ENCODE measurements around the gene KAT14.
A peak's percentile ranks its signal among the peaks of the same experiment; 100 is the strongest.
"Not testable (repeated sequence)": the region's sequence is repeated elsewhere in the genome, so short reads cannot be mapped to it uniquely, and the experiment has no call there.

Gene KAT14

DNA sequence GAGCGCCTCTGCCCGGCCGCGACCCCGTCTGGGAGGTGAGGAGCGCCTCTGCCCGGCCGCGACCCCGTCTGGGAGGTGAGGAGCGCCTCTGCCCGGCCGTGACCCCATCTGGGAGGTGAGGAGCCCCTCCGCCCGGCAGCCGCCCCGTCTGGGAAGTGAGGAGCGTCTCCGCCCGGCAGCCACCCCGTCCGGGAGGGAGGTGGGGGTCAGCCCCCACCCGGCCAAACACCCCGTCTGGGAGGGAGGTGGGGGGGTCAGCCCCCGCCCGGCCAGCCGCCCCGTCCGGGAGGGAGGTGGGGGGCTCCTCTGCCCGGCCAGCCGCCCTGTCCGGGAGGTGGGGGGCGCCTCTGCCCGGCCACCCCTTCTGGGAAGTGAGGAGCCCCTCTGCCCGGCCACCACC, 56.8 kb downstream of the KAT14 start:
- DNase-seq; in situ Hi-C loops (cut with HindIII; ENCODE audit: low pct_ligation_motif_present, low pct_unique_long_range_greater_than_20kb, low sequenced_read_pairs): not testable (repeated sequence)

DNA sequence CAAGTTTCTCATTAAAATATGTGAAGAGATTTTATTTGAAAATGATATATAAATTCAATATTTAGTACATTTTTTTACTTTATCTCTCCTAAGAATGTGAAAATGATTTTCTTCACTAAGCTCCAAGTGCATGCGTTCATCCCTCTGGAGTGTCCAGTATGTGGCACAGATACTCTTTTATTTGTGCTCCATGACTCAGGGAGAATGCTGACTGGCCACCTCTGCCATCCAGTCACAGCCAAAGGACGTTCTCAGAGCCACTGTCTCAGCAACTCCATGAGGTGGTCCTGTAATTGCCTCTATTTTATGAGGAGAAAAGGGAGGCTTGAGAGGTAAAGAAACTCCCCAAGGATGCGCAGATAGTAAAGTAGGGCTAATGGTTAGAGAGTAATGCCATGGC, 58.3 kb downstream of the KAT14 start:
- in situ Hi-C loops (cut with HindIII; ENCODE audit: low pct_ligation_motif_present, low pct_unique_long_range_greater_than_20kb, low sequenced_read_pairs) = no loop called here

DNA sequence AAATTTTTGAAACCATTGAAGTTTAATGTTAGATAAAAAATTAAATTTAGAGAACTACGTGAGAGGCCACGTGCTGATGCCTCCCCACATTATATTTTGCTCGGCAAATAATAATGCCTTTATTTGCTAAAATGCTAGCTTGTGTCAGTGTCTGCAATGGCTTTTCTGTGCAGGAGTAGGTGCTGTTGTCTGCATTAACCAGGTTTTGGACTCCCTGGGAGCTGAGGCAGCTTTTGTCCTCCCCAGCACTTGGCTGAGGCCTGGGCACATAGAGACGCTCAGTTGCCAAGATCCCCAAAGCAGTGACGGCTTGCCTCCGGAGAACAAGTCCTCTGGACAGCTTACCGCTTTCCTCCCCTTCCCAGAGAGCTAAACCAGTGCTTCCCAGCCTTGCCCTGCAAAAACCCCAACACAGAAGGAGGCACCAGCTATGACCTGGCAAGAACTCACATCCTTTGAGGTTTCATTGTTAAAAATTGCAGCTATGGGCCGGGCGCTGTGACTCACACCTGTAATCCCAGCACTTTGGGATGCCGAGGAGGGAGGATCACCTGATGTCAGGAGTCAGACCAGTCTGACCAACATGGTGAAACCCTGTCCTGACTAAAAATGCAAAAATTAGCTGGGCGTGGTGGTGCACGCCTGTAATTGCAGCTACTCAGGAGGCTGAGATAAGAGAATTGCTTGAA, 59.9 kb downstream of the KAT14 start:
- in situ Hi-C loops (cut with HindIII; ENCODE audit: low pct_ligation_motif_present, low pct_unique_long_range_greater_than_20kb, low sequenced_read_pairs) = no loop called here
- DNase-seq = no peak

More for the DNA sequence above, 58.3 kb downstream of the KAT14 start:
- no peak for DNase-seq

DNA sequence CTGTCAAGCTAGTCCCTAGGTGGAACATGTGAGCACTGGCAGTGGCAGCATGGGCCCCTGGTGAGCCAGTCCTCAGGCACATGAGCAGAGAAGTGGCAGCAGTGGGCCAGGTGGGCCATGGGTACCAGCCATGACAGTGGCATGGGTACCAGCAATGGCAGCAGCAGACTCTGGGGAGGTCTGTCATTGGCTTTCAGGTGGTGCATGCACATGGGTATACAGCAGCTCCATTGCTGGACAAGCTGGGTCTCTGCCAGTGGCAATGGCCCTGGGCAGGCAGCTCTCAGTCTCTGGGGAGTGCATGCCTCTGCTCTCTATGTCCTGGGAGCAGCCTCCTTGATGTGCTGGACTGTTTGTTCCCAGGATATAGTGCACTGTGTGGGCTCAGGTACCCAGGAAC, 65.3 kb downstream of the KAT14 start:
- in situ Hi-C loops (cut with HindIII; ENCODE audit: low pct_ligation_motif_present, low pct_unique_long_range_greater_than_20kb, low sequenced_read_pairs) = no loop called here
- no peak for DNase-seq

DNA sequence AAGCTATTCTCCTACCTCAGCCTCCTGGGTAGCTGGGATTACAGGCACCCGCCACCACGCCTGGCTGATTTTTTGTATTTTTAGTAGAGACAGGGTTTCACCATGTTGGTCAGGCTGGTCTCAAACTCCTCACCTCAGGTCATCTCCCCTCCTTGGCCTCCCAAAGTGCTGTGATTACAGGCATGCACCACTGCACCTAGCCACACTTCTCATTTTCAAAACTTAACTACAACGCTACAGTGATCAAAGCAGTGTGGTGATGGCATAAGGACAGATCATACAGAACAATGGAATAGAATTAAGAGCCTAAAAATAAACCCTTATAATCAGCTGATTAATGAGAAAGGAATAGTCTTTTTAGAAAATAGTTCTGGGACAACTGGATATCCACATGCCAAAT, 66.0 kb downstream of the KAT14 start:
- DNase-seq; in situ Hi-C loops (cut with HindIII; ENCODE audit: low pct_ligation_motif_present, low pct_unique_long_range_greater_than_20kb, low sequenced_read_pairs): not testable (repeated sequence)

DNA sequence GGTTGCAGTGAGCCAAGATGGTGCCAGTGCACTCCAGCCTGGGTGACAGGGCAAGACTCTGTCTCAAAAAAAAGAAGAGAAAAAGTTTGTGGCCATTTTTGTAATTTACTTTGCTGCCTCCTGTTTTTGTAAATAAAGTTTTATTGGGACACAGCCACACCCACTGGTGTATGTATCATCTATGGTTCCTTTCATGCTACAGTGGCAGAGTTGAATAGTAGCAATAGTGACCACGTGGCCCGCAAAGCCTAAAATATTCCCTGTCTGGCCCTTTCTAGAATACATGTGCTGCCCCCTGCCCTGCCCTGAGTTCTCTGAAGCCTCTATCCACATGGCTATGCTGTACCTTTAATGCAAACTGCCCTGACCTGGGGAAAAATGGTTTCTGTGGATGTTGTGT, 75.3 kb downstream of the KAT14 start:
- DNase-seq = no peak
- in situ Hi-C loops (cut with HindIII; ENCODE audit: low pct_ligation_motif_present, low pct_unique_long_range_greater_than_20kb, low sequenced_read_pairs) = no loop called here

DNA sequence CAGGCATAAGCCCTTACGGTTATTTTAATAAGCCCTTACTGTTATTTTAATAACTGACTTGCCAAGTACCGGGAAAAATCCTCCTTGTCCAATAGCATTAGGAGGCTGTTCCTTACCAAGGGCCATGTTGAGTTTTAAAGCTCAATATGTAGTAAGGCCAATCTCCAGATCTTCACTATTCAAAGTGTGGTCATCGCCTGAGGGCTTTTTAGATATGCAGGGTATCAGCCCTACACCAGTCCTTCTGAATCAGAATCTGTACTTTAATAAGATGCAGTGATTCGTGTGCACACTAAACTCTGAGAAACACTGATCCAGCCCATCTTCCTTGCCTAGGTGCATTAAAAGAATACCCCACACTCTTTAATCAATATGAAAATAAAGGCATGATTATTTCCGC, 77.9 kb downstream of the KAT14 start:
- in situ Hi-C loops (cut with HindIII; ENCODE audit: low pct_ligation_motif_present, low pct_unique_long_range_greater_than_20kb, low sequenced_read_pairs) = no loop called here
- no peak for DNase-seq

DNA sequence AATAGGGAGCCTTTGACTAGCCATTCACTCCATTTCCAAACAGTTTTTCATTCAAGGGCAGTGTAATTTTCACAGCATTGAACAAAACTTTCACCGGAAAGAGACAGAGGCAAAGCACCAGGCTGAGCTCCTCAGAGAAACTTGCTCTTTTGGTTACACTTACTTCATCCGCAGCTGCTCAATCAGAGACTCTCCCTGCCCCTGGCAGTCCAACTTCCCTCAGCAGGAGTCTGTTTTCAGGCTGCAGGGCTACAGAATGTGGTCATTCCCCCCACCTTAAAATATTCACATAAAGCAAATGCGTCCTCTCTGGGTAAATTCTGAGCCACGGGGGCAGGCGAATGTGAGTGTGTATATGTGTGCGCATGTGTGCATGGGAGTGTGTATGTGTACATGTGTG, 80.6 kb downstream of the KAT14 start:
- DNase-seq = no peak
- in situ Hi-C loops (cut with HindIII; ENCODE audit: low pct_ligation_motif_present, low pct_unique_long_range_greater_than_20kb, low sequenced_read_pairs) = no loop called here

DNA sequence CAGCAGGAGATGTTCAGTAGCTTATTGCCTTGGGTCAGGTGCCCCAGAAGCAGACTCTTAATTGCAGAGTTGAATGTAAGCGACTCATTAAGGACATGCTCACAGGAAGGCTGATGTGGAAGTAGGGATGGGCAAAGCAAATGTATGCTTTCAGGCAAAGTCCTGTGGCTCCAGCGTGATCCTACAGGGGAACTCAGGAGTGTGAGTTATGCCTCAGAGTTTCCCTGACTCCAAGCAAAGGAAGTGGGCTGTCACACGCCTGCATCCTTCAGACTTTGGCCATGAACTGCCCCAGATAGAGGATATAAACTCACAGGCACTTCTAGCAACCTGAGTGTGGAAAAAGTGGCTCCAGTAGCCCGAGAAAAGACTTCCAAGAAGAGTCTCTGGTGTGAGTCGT, 85.7 kb downstream of the KAT14 start:
- in situ Hi-C loops (cut with HindIII; ENCODE audit: low pct_ligation_motif_present, low pct_unique_long_range_greater_than_20kb, low sequenced_read_pairs) = no loop called here
- no peak for DNase-seq

DNA sequence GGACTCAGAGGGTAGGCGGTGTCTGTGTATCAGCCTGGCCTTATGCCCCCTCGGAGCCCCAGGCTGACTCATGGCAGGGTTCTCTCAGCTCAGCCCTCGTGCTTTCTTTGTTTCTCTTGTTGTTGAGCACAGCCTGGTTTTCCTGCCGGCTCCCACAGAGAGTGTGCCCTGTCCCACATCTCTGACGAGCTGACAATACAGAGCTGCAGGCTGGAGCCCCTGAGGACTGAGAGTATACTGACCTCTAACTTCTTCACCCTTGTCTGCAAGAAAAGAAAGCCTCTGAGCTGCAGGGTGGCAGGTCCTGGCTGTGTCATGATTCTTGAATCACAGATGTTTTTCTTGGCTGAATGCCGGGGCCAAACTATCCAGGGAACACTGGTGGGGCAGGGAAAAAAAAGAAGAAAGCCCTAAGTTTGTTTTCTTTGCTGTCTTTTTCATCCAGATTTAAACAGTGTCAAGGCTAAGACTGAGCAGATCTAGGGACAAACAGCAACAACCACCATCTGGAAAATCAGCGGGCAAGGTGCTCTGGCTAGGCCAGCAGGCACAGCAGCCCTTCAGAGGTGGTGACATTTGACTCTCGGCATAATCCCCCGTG, 87.4 kb downstream of the KAT14 start:
- peak; percentile 28 for DNase-seq
- in situ Hi-C loops (cut with HindIII; ENCODE audit: low pct_ligation_motif_present, low pct_unique_long_range_greater_than_20kb, low sequenced_read_pairs) = no loop called here

DNA sequence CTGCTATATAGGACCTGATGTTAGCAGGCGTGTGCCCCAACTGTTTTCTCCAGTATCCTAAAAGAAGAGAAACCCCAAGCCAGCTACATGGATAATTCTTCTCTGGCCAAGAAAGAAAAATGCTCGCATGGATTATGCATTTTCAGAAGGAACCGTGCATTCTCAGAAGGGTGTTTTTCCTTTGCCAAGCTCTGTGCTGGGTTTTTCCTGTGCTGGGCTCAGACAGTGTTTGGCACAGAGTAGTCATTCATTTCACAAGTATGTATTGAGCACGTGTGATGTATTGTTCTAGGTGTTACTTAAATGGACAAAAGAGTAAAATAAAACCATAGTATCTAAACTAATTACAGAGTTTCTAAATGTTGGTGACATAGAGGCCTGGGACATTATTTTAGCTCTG, 88.0 kb downstream of the KAT14 start:
- in situ Hi-C loops (cut with HindIII; ENCODE audit: low pct_ligation_motif_present, low pct_unique_long_range_greater_than_20kb, low sequenced_read_pairs) = no loop called here
- no peak for DNase-seq

DNA sequence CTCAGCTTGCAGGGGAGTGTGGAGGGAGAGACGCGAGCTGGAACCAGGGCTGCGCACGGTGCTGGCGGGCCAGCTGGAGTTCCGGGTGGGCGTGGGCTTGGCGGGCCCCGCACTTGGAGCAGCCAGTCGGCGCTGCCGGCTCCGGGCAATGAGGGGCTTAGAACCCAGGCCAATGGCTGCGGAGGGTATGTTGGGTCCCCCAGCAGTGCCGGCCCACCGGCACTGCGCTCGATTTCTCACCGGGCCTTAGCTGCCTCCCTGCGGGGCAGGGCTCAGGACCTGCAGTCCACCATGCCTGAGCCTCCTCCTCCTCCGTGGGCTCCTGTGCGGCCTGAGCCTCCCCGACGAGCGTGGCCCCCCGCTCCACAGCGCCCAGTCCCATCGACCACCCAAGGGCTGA, 89.1 kb downstream of the KAT14 start:
- in situ Hi-C loops (cut with HindIII; ENCODE audit: low pct_ligation_motif_present, low pct_unique_long_range_greater_than_20kb, low sequenced_read_pairs); DNase-seq: not testable (repeated sequence)

DNA sequence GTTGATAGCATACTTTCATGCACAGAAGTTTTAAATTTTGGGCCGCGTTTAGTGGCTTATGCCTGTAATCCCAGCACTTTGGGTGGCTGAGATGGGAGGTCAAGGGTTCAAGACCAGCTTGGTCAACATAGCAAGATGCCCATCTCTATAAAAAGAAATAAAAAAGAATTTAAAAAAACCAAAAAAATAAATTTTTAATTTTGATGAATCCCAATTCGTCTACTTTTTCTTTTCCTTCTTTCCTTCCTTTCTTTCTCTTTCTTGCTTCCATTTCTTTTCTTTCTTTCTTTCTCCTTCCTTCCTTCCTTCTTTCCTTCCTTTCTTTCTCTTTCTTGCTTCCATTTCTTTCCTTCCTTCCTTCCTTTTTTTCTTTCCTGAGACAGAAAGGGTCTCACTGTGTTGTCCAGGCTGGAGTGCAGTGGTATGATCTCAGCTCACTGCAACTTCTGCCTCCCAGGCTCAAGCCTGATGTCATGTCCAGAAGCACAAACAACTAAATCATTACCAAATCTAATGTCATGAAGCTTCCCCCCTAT, 95.8 kb downstream of the KAT14 start:
- in situ Hi-C loops (cut with HindIII; ENCODE audit: low pct_ligation_motif_present, low pct_unique_long_range_greater_than_20kb, low sequenced_read_pairs) = no loop called here
- DNase-seq = no peak

Measured in ACHN (cell line).